K562 (cell line): ENCODE measurements around the gene CD300C. TPM values are rescaled to one million over a fixed set of nuclear protein-coding genes. Genes with fewer than 3 reads are reported as not detected.

Experiments
- ATAC-seq: fragments of 200-7000 bp; cut with Tn5 transposase; 3 replicates; pipeline ENCODE4 v1.9.1; 2020; ENCODE audit warnings: moderate library complexity
- BruUV-seq: library from RNA; stranded (reverse); fragments of 400-500 nt; replicated peaks from 2 replicates; lab custom pipeline; 2021; lab: Mats Ljungman, UMichigan
- CTCF ChIA-PET: fragments of 300-600 bp; formaldehyde crosslinking; extraction: SDS; loops from one replicate; lab custom pipeline; 2021; ENCODE audit warnings: low intra/inter-chr PET ratio; lab: Yijun Ruan, JAX
- POLR2A ChIA-PET: fragments of 300-600, 350-650 bp; sonication (Branson Sonifier 250); formaldehyde crosslinking; extraction: SDS; loops from one replicate; lab custom pipeline; 2021; ENCODE audit warnings: antibody characterized with exemption, inconsistent platforms; lab: Yijun Ruan, JAX
- DNase-seq, 4 experiments: peaks; one replicate each; pipeline versions ENCODE4 v3.0.0 to v3.0.0-alpha.2; 2011 to 2018; ENCODE audit warnings: low spot score in 3 of 4, mixed read lengths in 3 of 4; ENCODE audit errors: extremely low read depth in 1 of 4
- FAIRE-seq: peaks from 2 replicates; lab custom pipeline; 2011; peaks lifted over from hg19 to GRCh38; lab: Jason Lieb, UNC
- H2AFZ ChIP-seq: 2 replicates; pipeline ENCODE4 v1.6.0; 2011; ENCODE audit warnings: low read depth, low read length, control low read depth, inconsistent platforms
- H3K27ac ChIP-seq: fragments of 200-600 bp; 3 replicates; pipeline ENCODE4 v1.8.0; 2011; ENCODE audit warnings: low read depth, mild to moderate bottlenecking, control low read depth, inconsistent platforms, low read length, moderate library complexity, mixed read lengths; ENCODE audit errors: extremely low read depth
- H3K27me3 ChIP-seq, 2 experiments: fragments of 300-600 bp in 1 of 2; 2 replicates in 1 of 2; 3 replicates in 1 of 2; pipeline versions ENCODE4 v1.6.0 to v1.8.0; 2011; ENCODE audit warnings: inconsistent platforms in 2 of 2, low read length in 2 of 2, mild to moderate bottlenecking in 1 of 2, mixed read lengths in 1 of 2, moderate library complexity in 1 of 2; ENCODE audit not compliant: control insufficient read depth in 2 of 2, insufficient read depth in 2 of 2
- H3K36me3 ChIP-seq: fragments of 300-600 bp; 3 replicates; pipeline ENCODE4 v1.8.0; 2011; ENCODE audit warnings: mild to moderate bottlenecking, low read length, inconsistent platforms; ENCODE audit not compliant: control insufficient read depth, insufficient read depth
- H3K4me1 ChIP-seq, 2 experiments: fragments of 200-600 bp in 1 of 2; replicated peaks in 1 of 2; 2 replicates in 1 of 2; 3 replicates in 1 of 2; pipeline versions ENCODE4 v1.5.1 to v1.8.0; 2011; ENCODE audit warnings: inconsistent platforms in 2 of 2, low read length in 2 of 2, mild to moderate bottlenecking in 1 of 2, mixed read lengths in 1 of 2, moderate library complexity in 1 of 2; ENCODE audit not compliant: control insufficient read depth in 2 of 2, insufficient read depth in 2 of 2
- H3K4me2 ChIP-seq: 2 replicates; pipeline ENCODE4 v1.6.1; 2011; ENCODE audit warnings: low read length, control low read depth, inconsistent platforms, mixed read lengths; ENCODE audit not compliant: insufficient read depth
- H3K4me3 ChIP-seq: fragments of 200-600 bp; sonication (generic), shearing (Covaris generic); 2 replicates; pipeline ENCODE4 v1.5.1; 2016; ENCODE audit warnings: control low read depth, inconsistent platforms
- H3K79me2 ChIP-seq: fragments of 200-600 bp; 3 replicates; pipeline ENCODE4 v1.8.0; 2011; ENCODE audit warnings: low read length, inconsistent platforms; ENCODE audit not compliant: control insufficient read depth, insufficient read depth
- H3K9ac ChIP-seq, 2 experiments: 2 replicates each; pipeline versions ENCODE4 v1.6.0 to v1.6.1; 2011; ENCODE audit warnings: low read depth in 2 of 2, low read length in 2 of 2, control low read depth in 1 of 2, inconsistent platforms in 1 of 2, mild to moderate bottlenecking in 1 of 2, mixed read lengths in 1 of 2; ENCODE audit not compliant: insufficient read depth in 1 of 2
- H3K9me1 ChIP-seq: one replicate; pipeline ENCODE4 v1.6.0; 2011; ENCODE audit warnings: inconsistent platforms, mild to moderate bottlenecking, low read length, moderate library complexity; ENCODE audit not compliant: control insufficient read depth, insufficient read depth
- H3K9me3 ChIP-seq: replicated peaks from 2 replicates; pipeline ENCODE4 v1.5.1; 2011; ENCODE audit warnings: low read depth, low read length, inconsistent platforms; ENCODE audit not compliant: control insufficient read depth, insufficient read depth
- H4K20me1 ChIP-seq: replicated peaks from 2 replicates; pipeline ENCODE4 v1.6.1; 2011; ENCODE audit warnings: low read length, inconsistent platforms, mixed read lengths; ENCODE audit not compliant: control insufficient read depth, insufficient read depth
- CTCFL ChIP-seq: IDR thresholded peaks from 2 replicates; pipeline ENCODE4 v1.6.1; 2011; ENCODE audit warnings: borderline replicate concordance, low read depth, mild to moderate bottlenecking, moderate library complexity, low read length; ENCODE audit not compliant: insufficient read depth, poor library complexity, severe bottlenecking
- E4F1 ChIP-seq: fragments of 250-450 bp; sonication (Bioruptor Pico); IDR thresholded peaks from 2 replicates; pipeline ENCODE4 v1.5.0; 2021; ENCODE audit warnings: mild to moderate bottlenecking, borderline replicate concordance
- MAFG ChIP-seq: fragments of 450-650 bp; conservative IDR thresholded peaks from 2 replicates; pipeline ENCODE4 v1.6.1; 2016; ENCODE audit warnings: missing genetic modification characterization, missing compliant biosample characterization
- SRSF7 ChIP-seq: fragments of 200-400 bp; formaldehyde crosslinking; optimal IDR thresholded peaks from 2 replicates; pipeline ENCODE3; 2017; ENCODE audit warnings: mild to moderate bottlenecking, low read depth, low read length
- TFAM ChIP-seq: fragments of 250-450 bp; sonication (Bioruptor Pico); conservative IDR thresholded peaks from 2 replicates; pipeline ENCODE4 v1.5.0; 2021; ENCODE audit warnings: mild to moderate bottlenecking, moderate library complexity
- THAP12 ChIP-seq: fragments of 250-450 bp; sonication (Bioruptor Pico); IDR thresholded peaks from 2 replicates; pipeline ENCODE4 v1.9.0; 2021; ENCODE audit warnings: mild to moderate bottlenecking, inconsistent platforms
- USF2 ChIP-seq: sonication (generic); formaldehyde crosslinking; IDR thresholded peaks from 2 replicates; pipeline ENCODE4 v1.5.0; 2020; ENCODE audit warnings: missing genetic modification reagents
- XRCC3 ChIP-seq: fragments of 450-650 bp; IDR thresholded peaks from 2 replicates; pipeline ENCODE4 v1.6.1; 2017; ENCODE audit warnings: mild to moderate bottlenecking, moderate library complexity
- ZFP91 ChIP-seq: sonication (generic); formaldehyde crosslinking; IDR thresholded peaks from 2 replicates; pipeline ENCODE4 v1.8.0; 2022; ENCODE audit warnings: mild to moderate bottlenecking, missing genetic modification reagents
- WGBS: fragments of 100-300 bp; shearing (Covaris generic); methylation state at CpG from one replicate; pipeline ENCODE4 v1.1.6; 2016; ENCODE audit warnings: low coverage, mixed read lengths; ENCODE audit not compliant: insufficient coverage; ENCODE audit errors: missing lambda C conversion rate; 5-methylcytosine and 5-hydroxymethylcytosine counted together
- in situ Hi-C: fragments of 300-500 bp; cut with MboI; formaldehyde crosslinking; loops from 4 replicates; pipeline ENCODE4 v1.15.0; 2018; ENCODE audit warnings: inconsistent platforms, mixed read lengths
- intact Hi-C: fragments of 100-400 bp; cut with micrococcal nuclease; formaldehyde crosslinking; loops from 2 replicates; pipeline ENCODE4 v1.14.2; 2022
- polyA plus RNA-seq, 8 experiments: library from polyadenylated mRNA; depleted of rRNA in 4 of 8; stranded (reverse) in 5 of 8; unstranded in 3 of 8; fragments of >200 nt; fragmentation: Nextera tagmentation in 2 of 8; fragmentation: Illumina TruSeq in 1 of 8; extraction: Ambion mirVana in 2 of 8; extraction: Trizol in 1 of 8; gene quantifications; 2 replicates each; pipeline versions ENCODE4 v1.2.1 to v1.2.3, GENCODE V29; 2011 to 2014; ENCODE audit warnings: inconsistent platforms in 1 of 8, missing spikeins in 1 of 8
- total RNA-seq, 7 experiments: library from RNA; depleted of rRNA in 6 of 7; stranded (reverse); fragments of >200 nt in 6 of 7; fragmentation: Illumina TruSeq in 2 of 7; extraction: Trizol in 2 of 7; gene quantifications; 2 replicates each; pipeline versions ENCODE4 v1.2.1 to v1.2.3, GENCODE V29; 2011 to 2021; ENCODE audit warnings: low replicate concordance in 1 of 7

Gene CD300C
- total and polyA plus RNA-seq, 9 of the 15 experiments (the other 6 are each of a cell fraction or from before 2014, with no cell fraction given) = 0.04 to 0.16 (median 0.07) TPM; not detected in 6

- TF ChIP-seq CTCFL (no peak), USF2 (CRISPR knock-in tag) (peak; percentile 73)
These were observed 31.8 kb downstream of the CD300C start (continued) for GRCh38 chr17:74513987-74514631.

- no peak overlapping the region for H2AFZ ChIP-seq
- TF ChIP-seq E4F1 (no peak), THAP12 (no peak), MAFG (tag) (no peak), XRCC3 (no peak), ZFP91 (CRISPR knock-in tag) (no peak), TFAM (CRISPR knock-in tag) (no peak), SRSF7 (no peak)
- TF ChIP-seq, all 486 proteins: peak for 0
- Histone ChIP-seq H3K36me3 (no peaks in the 10 kb centered on the region; the same call in 2 of the 3 replicates), H3K27ac (no peak overlapping the region), H3K9ac (no peak overlapping the region), H3K4me3 (no peak overlapping the region), H3K4me1 (no peaks in the 10 kb centered on the region), H3K4me2 (no peak overlapping the region), H3K9me3 (peaks cover 13% of the 10 kb centered on the region), H3K79me2 (no peaks in the 10 kb centered on the region), H3K9me1 (no peaks in the 10 kb centered on the region), H3K27me3 (no peaks in the 10 kb centered on the region), H4K20me1 (no peaks in the 10 kb centered on the region)
- ChIA-PET POLR2A (interaction anchor here (0.6 to 2.2 kb wide), 2 partner anchors 11 to 272 kb away, joined by 3 to 5 read pairs; no protein-coding TSS in a partner anchor), CTCF (no interaction called here)
- no peak for FAIRE-seq
- 1% methylated on average over 7 of the region's 7 CpGs for WGBS
- ATAC-seq = no peak
- no peak for DNase-seq
- in situ Hi-C loops = no loop called here
- intact Hi-C loops = no loop called here
- no TSS peak for BruUV-seq
These were observed 33.3 kb downstream of the CD300C start for GRCh38 chr17:74512624-74513091.
